ENCODE data around the gene CRIM1.

The CRIM1 gene

GRCh38 chr2:36535099-36535498 lies 179.5 kb downstream of the CRIM1 start:
- no peak overlapping the region for H3K27ac ChIP-seq
- H3K27me3 ChIP-seq = no peaks in the 10 kb centered on the region
- peaks cover 4% of the 10 kb centered on the region for H3K36me3 ChIP-seq
- H3K4me3 ChIP-seq (ENCODE audit: low read depth in 1 of 2, low read length in 1 of 2) = no peak overlapping the region
- no peak for TF ChIP-seq CTCF (IDR thresholded peaks at IDR 0.05)
- H3K4me1 ChIP-seq (ENCODE audit: control insufficient read depth in 1 of 2, insufficient read depth in 1 of 2, low read depth in 1 of 2, low read length in 1 of 2) = peaks cover 13 to 14% of the 10 kb centered on the region in 2 experiments
- H3K9me3 ChIP-seq = no peaks in the 10 kb centered on the region

- no peak for TF ChIP-seq CTCF (IDR thresholded peaks at IDR 0.05)
- H3K4me1 ChIP-seq (ENCODE audit: control insufficient read depth in 1 of 2, insufficient read depth in 1 of 2, low read depth in 1 of 2, low read length in 1 of 2) = no peaks in the 10 kb centered on the region
- no peak overlapping the region for H3K27ac ChIP-seq
- H3K4me3 ChIP-seq (ENCODE audit: low read depth in 1 of 2, low read length in 1 of 2) = no peak overlapping the region
- no peaks in the 10 kb centered on the region for H3K27me3 ChIP-seq
- no peaks in the 10 kb centered on the region for H3K9me3 ChIP-seq
- peaks cover 4% of the 10 kb centered on the region for H3K36me3 ChIP-seq
Measured at GRCh38 chr2:36536776-36537175, 181.2 kb downstream of the CRIM1 start.

- Histone ChIP-seq H3K27ac (no peak overlapping the region), H3K27me3 (no peaks in the 10 kb centered on the region), H3K36me3 (peaks cover 13% of the 10 kb centered on the region), H3K4me3 (ENCODE audit: low read depth in 1 of 2, low read length in 1 of 2) (no peak overlapping the region), H3K4me1 (ENCODE audit: control insufficient read depth in 1 of 2, insufficient read depth in 1 of 2, low read depth in 1 of 2, low read length in 1 of 2) (no peaks in the 10 kb centered on the region), H3K9me3 (no peaks in the 10 kb centered on the region)
- no peak for TF ChIP-seq CTCF (IDR thresholded peaks at IDR 0.05)
Measured at GRCh38 chr2:36538335-36538734, 182.8 kb downstream of the CRIM1 start.

GRCh38 chr2:36539631-36540030 lies 184.1 kb downstream of the CRIM1 start:
- Histone ChIP-seq H3K27ac (no peak overlapping the region), H3K36me3 (peaks cover 23% of the 10 kb centered on the region), H3K27me3 (no peaks in the 10 kb centered on the region), H3K4me3 (ENCODE audit: low read depth in 1 of 2, low read length in 1 of 2) (no peak overlapping the region), H3K4me1 (ENCODE audit: control insufficient read depth in 1 of 2, insufficient read depth in 1 of 2, low read depth in 1 of 2, low read length in 1 of 2) (no peaks in the 10 kb centered on the region), H3K9me3 (no peaks in the 10 kb centered on the region)
- TF ChIP-seq CTCF (IDR thresholded peaks at IDR 0.05) = no peak

GRCh38 chr2:36540986-36541754 lies 185.6 kb downstream of the CRIM1 start:
- Histone ChIP-seq H3K4me3 (ENCODE audit: low read depth in 1 of 2, low read length in 1 of 2) (no peak overlapping the region), H3K4me1 (ENCODE audit: control insufficient read depth in 1 of 2, insufficient read depth in 1 of 2, low read depth in 1 of 2, low read length in 1 of 2) (no peaks in the 10 kb centered on the region), H3K36me3 (peaks cover 38% of the 10 kb centered on the region), H3K9me3 (no peaks in the 10 kb centered on the region), H3K27ac (no peak overlapping the region), H3K27me3 (no peaks in the 10 kb centered on the region)
- TF ChIP-seq CTCF (IDR thresholded peaks at IDR 0.05) = no peak

All from neutrophil (primary cell).